GM20431 (cell line): ENCODE measurements around the gene SLX4IP.

Source experiments
- in situ Hi-C: fragments of 300-500 bp; cut with MseI, MboI; formaldehyde crosslinking; loops from one replicate; pipeline ENCODE4 v1.15.0; 2020; ENCODE audit warnings: low sequenced_read_pairs; ENCODE audit not compliant: unreplicated experiment

The SLX4IP gene

GRCh38 chr20:10639077-10639736, 204.1 kb downstream of the SLX4IP start:
- in situ Hi-C loops, result no loop called here

- in situ Hi-C loops, result no loop called here
Observed at GRCh38 chr20:10639737-10640556, 204.8 kb downstream of the SLX4IP start.

GRCh38 chr20:10640897-10641296, 205.8 kb downstream of the SLX4IP start:
- in situ Hi-C loops, result no loop called here

- in situ Hi-C loops, result no loop called here
Observed at GRCh38 chr20:10641467-10641866, 206.4 kb downstream of the SLX4IP start.

- in situ Hi-C loops, result no loop called here
Observed at GRCh38 chr20:10641893-10642292, 206.8 kb downstream of the SLX4IP start.

- in situ Hi-C loops, result no loop called here
Observed at GRCh38 chr20:10642856-10643559, 207.9 kb downstream of the SLX4IP start.

- in situ Hi-C loops, result no loop called here
Observed at GRCh38 chr20:10643560-10643873, 208.4 kb downstream of the SLX4IP start.

GRCh38 chr20:10644458-10645204, 209.5 kb downstream of the SLX4IP start:
- in situ Hi-C loops, result no loop called here

- in situ Hi-C loops, result no loop called here
Observed at GRCh38 chr20:10645205-10645570, 210.1 kb downstream of the SLX4IP start.

GRCh38 chr20:10646006-10646405, 210.9 kb downstream of the SLX4IP start:
- in situ Hi-C loops, result no loop called here

- in situ Hi-C loops, result no loop called here
Observed at GRCh38 chr20:10646886-10647420, 211.8 kb downstream of the SLX4IP start.

GRCh38 chr20:10647471-10647870, 212.4 kb downstream of the SLX4IP start:
- in situ Hi-C loops, result no loop called here

GRCh38 chr20:10647909-10648308, 212.8 kb downstream of the SLX4IP start:
- in situ Hi-C loops, result no loop called here

- in situ Hi-C loops, result no loop called here
Observed at GRCh38 chr20:10648651-10649050, 213.5 kb downstream of the SLX4IP start.

- in situ Hi-C loops, result no loop called here
Observed at GRCh38 chr20:10649080-10649796, 214.1 kb downstream of the SLX4IP start.

- in situ Hi-C loops, result no loop called here
Observed at GRCh38 chr20:10649797-10650160, 214.7 kb downstream of the SLX4IP start.

GRCh38 chr20:10651227-10651990, 216.3 kb downstream of the SLX4IP start:
- in situ Hi-C loops, result no loop called here

- in situ Hi-C loops, result no loop called here
Observed at GRCh38 chr20:10652185-10652584, 217.1 kb downstream of the SLX4IP start.

- in situ Hi-C loops, result no loop called here
Observed at GRCh38 chr20:10652660-10653261, 217.7 kb downstream of the SLX4IP start.
